HEK293 (cell line): Measurements from ENCODE around the gene ACAP1.
A peak's percentile ranks its signal among the peaks of the same experiment; 100 is the strongest.

Experiments
- CTCF ChIA-PET: fragments of 350-600 bp; formaldehyde crosslinking; extraction: SDS; loops from one replicate; lab custom pipeline; 2021; ENCODE audit warnings: antibody characterized with exemption; lab: Yijun Ruan, JAX
- POLR2A ChIA-PET: fragments of 300-600 bp; formaldehyde crosslinking; extraction: SDS; loops from one replicate; lab custom pipeline; 2020; ENCODE audit warnings: antibody characterized with exemption, inconsistent platforms; lab: Yijun Ruan, JAX
- H3K27ac ChIP-seq: fragments of 200-500 bp; sonication (Bioruptor generic); 2 replicates; pipeline ENCODE4 v1.5.1; 2014; ENCODE audit warnings: low read depth, low read length, control low read depth, inconsistent platforms; ENCODE audit errors: extremely low read depth
- H3K36me3 ChIP-seq, 2 experiments: fragments of 200-500 bp in 1 of 2; sonication (Bioruptor generic) in 1 of 2; 1 replicate in 1 of 2; 2 replicates in 1 of 2; pipeline ENCODE4 v1.5.1; 2014 to 2017; ENCODE audit warnings: inconsistent platforms in 2 of 2, low read length in 2 of 2; ENCODE audit not compliant: control insufficient read depth in 2 of 2, insufficient read depth in 1 of 2
- H3K4me1 ChIP-seq: fragments of 200-500 bp; sonication (Bioruptor generic); 2 replicates; pipeline ENCODE4 v1.5.1; 2014; ENCODE audit warnings: mild to moderate bottlenecking, low read length, inconsistent platforms; ENCODE audit not compliant: control insufficient read depth, insufficient read depth
- H3K4me3 ChIP-seq: 2 replicates; pipeline ENCODE4 v1.5.1; 2011; ENCODE audit warnings: low read depth, mild to moderate bottlenecking, control low read depth, low read length, moderate library complexity
- H3K9me3 ChIP-seq: fragments of 200-500 bp; sonication (Bioruptor generic); 2 replicates; pipeline ENCODE4 v1.5.1; 2014; ENCODE audit warnings: low read depth, low read length, inconsistent platforms; ENCODE audit not compliant: control insufficient read depth, insufficient read depth
- GLIS1 ChIP-seq: fragments of 450-650 bp; formaldehyde crosslinking; IDR thresholded peaks from 2 replicates; pipeline ENCODE4 v1.5.1; 2016; ENCODE audit warnings: missing biosample characterization, missing genetic modification characterization
- KLF8 ChIP-seq: fragments of 450-650 bp; formaldehyde crosslinking; IDR thresholded peaks from 2 replicates; pipeline ENCODE4 v1.5.1; 2016; ENCODE audit warnings: missing biosample characterization, missing genetic modification characterization
- PRDM1 ChIP-seq: fragments of 450-650 bp; formaldehyde crosslinking; IDR thresholded peaks from 2 replicates; pipeline ENCODE4; 2016; ENCODE audit warnings: missing biosample characterization, missing genetic modification characterization
- REPIN1 ChIP-seq: fragments of 450-650 bp; formaldehyde crosslinking; IDR thresholded peaks from 2 replicates; pipeline ENCODE4 v1.5.1; 2017; ENCODE audit warnings: missing biosample characterization, missing genetic modification characterization, low read depth
- SCRT2 ChIP-seq: fragments of 450-650 bp; formaldehyde crosslinking; IDR thresholded peaks from 2 replicates; pipeline ENCODE4 v1.5.1; 2016; ENCODE audit warnings: missing biosample characterization, missing genetic modification characterization
- ZBTB1 ChIP-seq: fragments of 450-650 bp; formaldehyde crosslinking; IDR thresholded peaks from 2 replicates; pipeline ENCODE4 v1.5.1; 2016; ENCODE audit warnings: missing biosample characterization, missing genetic modification characterization
- ZBTB20 ChIP-seq: fragments of 450-650 bp; formaldehyde crosslinking; IDR thresholded peaks from 2 replicates; pipeline ENCODE4 v1.5.1; 2016; ENCODE audit warnings: missing biosample characterization, missing genetic modification characterization
- ZBTB44 ChIP-seq: fragments of 450-650 bp; IDR thresholded peaks from 2 replicates; pipeline ENCODE4 v1.5.1; 2018; ENCODE audit warnings: missing biosample characterization, mild to moderate bottlenecking, missing genetic modification characterization
- ZEB2 ChIP-seq: fragments of 450-650 bp; formaldehyde crosslinking; IDR thresholded peaks from 2 replicates; pipeline ENCODE4 v1.5.1; 2016; ENCODE audit warnings: missing biosample characterization, missing genetic modification characterization
- ZFP41 ChIP-seq: fragments of 450-650 bp; formaldehyde crosslinking; IDR thresholded peaks from 2 replicates; pipeline ENCODE4 v1.5.1; 2016; ENCODE audit warnings: missing biosample characterization, missing genetic modification characterization, borderline replicate concordance
- ZNF114 ChIP-seq: fragments of 450-650 bp; formaldehyde crosslinking; IDR thresholded peaks from 2 replicates; pipeline ENCODE4 v1.5.0; 2017; ENCODE audit warnings: missing biosample characterization, missing genetic modification characterization
- ZNF211 ChIP-seq: fragments of 450-650 bp; formaldehyde crosslinking; IDR thresholded peaks from 2 replicates; pipeline ENCODE4 v1.5.1; 2016; ENCODE audit warnings: low read depth, missing biosample characterization, missing genetic modification characterization
- ZNF214 ChIP-seq: fragments of 450-650 bp; formaldehyde crosslinking; IDR thresholded peaks from 2 replicates; pipeline ENCODE4 v1.5.1; 2017; ENCODE audit warnings: missing biosample characterization, mild to moderate bottlenecking, missing genetic modification characterization, borderline replicate concordance
- ZNF280D ChIP-seq: fragments of 450-650 bp; formaldehyde crosslinking; IDR thresholded peaks from 2 replicates; pipeline ENCODE4 v1.5.1; 2016; ENCODE audit warnings: missing biosample characterization, missing genetic modification characterization
- ZNF335 ChIP-seq: fragments of 450-650 bp; formaldehyde crosslinking; conservative IDR thresholded peaks from 2 replicates; pipeline ENCODE4 v1.5.1; 2016; ENCODE audit warnings: missing biosample characterization, missing genetic modification characterization
- ZNF416 ChIP-seq: fragments of 450-650 bp; formaldehyde crosslinking; IDR thresholded peaks from 2 replicates; pipeline ENCODE4 v1.5.1; 2016; ENCODE audit warnings: missing biosample characterization, missing genetic modification characterization
- ZNF544 ChIP-seq: fragments of 450-650 bp; formaldehyde crosslinking; IDR thresholded peaks from 2 replicates; pipeline ENCODE4 v1.5.0; 2017; ENCODE audit warnings: missing biosample characterization, missing genetic modification characterization
- ZNF623 ChIP-seq: fragments of 450-650 bp; formaldehyde crosslinking; IDR thresholded peaks from 2 replicates; pipeline ENCODE4 v1.5.1; 2016; ENCODE audit warnings: missing biosample characterization, missing genetic modification characterization
- ZNF660 ChIP-seq: fragments of 450-650 bp; IDR thresholded peaks from 2 replicates; pipeline ENCODE4 v1.5.1; 2018; ENCODE audit warnings: missing biosample characterization, mild to moderate bottlenecking, missing genetic modification characterization
- ZNF707 ChIP-seq: fragments of 450-650 bp; formaldehyde crosslinking; IDR thresholded peaks from 2 replicates; pipeline ENCODE4 v1.5.1; 2016; ENCODE audit warnings: missing biosample characterization, missing genetic modification characterization
- TF ChIP-seq, protein P1 (sequence below): fragments of 450-650 bp; formaldehyde crosslinking; IDR thresholded peaks from 2 replicates; pipeline ENCODE4 v1.5.1; 2016; ENCODE audit warnings: missing biosample characterization, missing genetic modification characterization
- TF ChIP-seq, protein P2 (sequence below): fragments of 450-650 bp; formaldehyde crosslinking; IDR thresholded peaks from 2 replicates; pipeline ENCODE4 v1.5.1; 2016; ENCODE audit warnings: missing biosample characterization, missing genetic modification characterization, borderline replicate concordance
- TF ChIP-seq, protein P3 (sequence below): fragments of 450-650 bp; formaldehyde crosslinking; IDR thresholded peaks from 2 replicates; pipeline ENCODE4 v1.5.1; 2016; ENCODE audit warnings: missing biosample characterization, missing genetic modification characterization
- TF ChIP-seq, protein P4 (sequence below): fragments of 450-650 bp; formaldehyde crosslinking; conservative IDR thresholded peaks from 2 replicates; pipeline ENCODE4 v1.5.1; 2016; ENCODE audit warnings: low read depth, missing biosample characterization, missing genetic modification characterization

Gene ACAP1

DNA sequence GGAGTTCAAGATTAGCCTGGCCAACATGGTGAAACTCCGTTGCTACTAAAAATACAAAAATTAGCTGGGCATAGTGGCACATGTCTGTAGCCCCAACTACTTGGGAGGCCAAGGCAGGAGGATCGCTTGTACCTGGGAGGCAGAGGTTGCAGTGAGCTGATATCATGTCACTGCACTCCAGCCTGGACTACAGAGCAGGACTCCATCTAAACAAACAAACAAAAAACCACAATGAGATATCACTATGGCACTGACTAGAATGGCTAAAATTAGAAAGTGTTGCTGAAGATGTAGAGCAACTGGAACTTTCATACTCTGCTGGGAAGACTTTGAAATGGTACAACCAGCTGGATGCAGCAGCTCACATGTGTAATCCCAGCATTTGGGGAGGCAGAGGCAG, 38.0 kb downstream of the ACAP1 start:
- Histone ChIP-seq H3K4me1 (no peaks in the 10 kb centered on the region), H3K9me3 (no peaks in the 10 kb centered on the region), H3K4me3 (no peak overlapping the region), H3K27ac (no peak overlapping the region), H3K36me3 (no peaks in the 10 kb centered on the region)
- ChIA-PET CTCF (interaction anchor here (2.4 kb wide), 1 partner anchor 18 kb away, joined by 21 read pairs; the partner anchor contains the start of gene TMEM95), POLR2A (no interaction called here)
- TF ChIP-seq, protein P1, sequence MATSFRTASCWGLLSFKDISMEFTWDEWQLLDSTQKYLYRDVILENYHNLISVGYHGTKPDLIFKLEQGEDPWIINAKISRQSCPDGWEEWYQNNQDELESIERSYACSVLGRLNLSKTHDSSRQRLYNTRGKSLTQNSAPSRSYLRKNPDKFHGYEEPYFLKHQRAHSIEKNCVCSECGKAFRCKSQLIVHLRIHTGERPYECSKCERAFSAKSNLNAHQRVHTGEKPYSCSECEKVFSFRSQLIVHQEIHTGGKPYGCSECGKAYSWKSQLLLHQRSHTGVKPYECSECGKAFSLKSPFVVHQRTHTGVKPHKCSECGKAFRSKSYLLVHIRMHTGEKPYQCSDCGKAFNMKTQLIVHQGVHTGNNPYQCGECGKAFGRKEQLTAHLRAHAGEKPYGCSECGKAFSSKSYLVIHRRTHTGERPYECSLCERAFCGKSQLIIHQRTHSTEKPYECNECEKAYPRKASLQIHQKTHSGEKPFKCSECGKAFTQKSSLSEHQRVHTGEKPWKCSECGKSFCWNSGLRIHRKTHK (tag by site-specific recombination) = no peak
- no peak for TF ChIP-seq ZNF114
- TF ChIP-seq PRDM1 (tag by site-specific recombination) = no peak
- TF ChIP-seq, protein P2, sequence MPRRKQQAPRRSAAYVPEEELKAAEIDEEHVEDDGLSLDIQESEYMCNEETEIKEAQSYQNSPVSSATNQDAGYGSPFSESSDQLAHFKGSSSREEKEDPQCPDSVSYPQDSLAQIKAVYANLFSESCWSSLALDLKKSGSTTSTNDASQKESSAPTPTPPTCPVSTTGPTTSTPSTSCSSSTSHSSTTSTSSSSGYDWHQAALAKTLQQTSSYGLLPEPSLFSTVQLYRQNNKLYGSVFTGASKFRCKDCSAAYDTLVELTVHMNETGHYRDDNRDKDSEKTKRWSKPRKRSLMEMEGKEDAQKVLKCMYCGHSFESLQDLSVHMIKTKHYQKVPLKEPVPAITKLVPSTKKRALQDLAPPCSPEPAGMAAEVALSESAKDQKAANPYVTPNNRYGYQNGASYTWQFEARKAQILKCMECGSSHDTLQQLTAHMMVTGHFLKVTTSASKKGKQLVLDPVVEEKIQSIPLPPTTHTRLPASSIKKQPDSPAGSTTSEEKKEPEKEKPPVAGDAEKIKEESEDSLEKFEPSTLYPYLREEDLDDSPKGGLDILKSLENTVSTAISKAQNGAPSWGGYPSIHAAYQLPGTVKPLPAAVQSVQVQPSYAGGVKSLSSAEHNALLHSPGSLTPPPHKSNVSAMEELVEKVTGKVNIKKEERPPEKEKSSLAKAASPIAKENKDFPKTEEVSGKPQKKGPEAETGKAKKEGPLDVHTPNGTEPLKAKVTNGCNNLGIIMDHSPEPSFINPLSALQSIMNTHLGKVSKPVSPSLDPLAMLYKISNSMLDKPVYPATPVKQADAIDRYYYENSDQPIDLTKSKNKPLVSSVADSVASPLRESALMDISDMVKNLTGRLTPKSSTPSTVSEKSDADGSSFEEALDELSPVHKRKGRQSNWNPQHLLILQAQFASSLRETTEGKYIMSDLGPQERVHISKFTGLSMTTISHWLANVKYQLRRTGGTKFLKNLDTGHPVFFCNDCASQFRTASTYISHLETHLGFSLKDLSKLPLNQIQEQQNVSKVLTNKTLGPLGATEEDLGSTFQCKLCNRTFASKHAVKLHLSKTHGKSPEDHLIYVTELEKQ (tag by site-specific recombination) = no peak
- TF ChIP-seq GLIS1 (tag by site-specific recombination) = peak; percentile 51
- TF ChIP-seq ZBTB20 (tag by site-specific recombination) = no peak
- TF ChIP-seq ZBTB44 (tag by site-specific recombination) = no peak
- TF ChIP-seq, protein P3, sequence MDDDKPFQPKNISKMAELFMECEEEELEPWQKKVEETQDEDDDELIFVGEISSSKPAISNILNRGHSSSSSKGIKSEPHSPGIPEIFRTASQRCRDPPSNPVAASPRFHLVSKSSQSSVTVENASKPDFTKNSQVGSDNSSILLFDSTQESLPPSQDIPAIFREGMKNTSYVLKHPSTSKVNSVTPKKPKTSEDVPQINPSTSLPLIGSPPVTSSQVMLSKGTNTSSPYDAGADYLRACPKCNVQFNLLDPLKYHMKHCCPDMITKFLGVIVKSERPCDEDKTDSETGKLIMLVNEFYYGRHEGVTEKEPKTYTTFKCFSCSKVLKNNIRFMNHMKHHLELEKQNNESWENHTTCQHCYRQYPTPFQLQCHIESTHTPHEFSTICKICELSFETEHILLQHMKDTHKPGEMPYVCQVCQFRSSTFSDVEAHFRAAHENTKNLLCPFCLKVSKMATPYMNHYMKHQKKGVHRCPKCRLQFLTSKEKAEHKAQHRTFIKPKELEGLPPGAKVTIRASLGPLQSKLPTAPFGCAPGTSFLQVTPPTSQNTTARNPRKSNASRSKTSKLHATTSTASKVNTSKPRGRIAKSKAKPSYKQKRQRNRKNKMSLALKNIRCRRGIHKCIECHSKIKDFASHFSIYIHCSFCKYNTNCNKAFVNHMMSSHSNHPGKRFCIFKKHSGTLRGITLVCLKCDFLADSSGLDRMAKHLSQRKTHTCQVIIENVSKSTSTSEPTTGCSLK (tag by site-specific recombination) = no peak
- TF ChIP-seq ZNF211 (tag by site-specific recombination) = no peak
- TF ChIP-seq ZNF335 = no peak
- TF ChIP-seq ZNF280D (tag by site-specific recombination) = peak; percentile 50; the same call in 1 of the 2 replicates
- no peak for TF ChIP-seq ZNF416 (tag by site-specific recombination)
- no peak for TF ChIP-seq ZNF544
- no peak for TF ChIP-seq SCRT2 (tag by site-specific recombination)
- no peak for TF ChIP-seq ZFP41
- TF ChIP-seq REPIN1 (tag by site-specific recombination) = no peak
- TF ChIP-seq ZBTB1 (tag by site-specific recombination) = no peak
- no peak for TF ChIP-seq ZNF660 (tag by site-specific recombination)
- TF ChIP-seq ZNF214 (tag by site-specific recombination) = no peak
- no peak for TF ChIP-seq ZNF623 (tag by site-specific recombination)
- TF ChIP-seq ZEB2 (tag by site-specific recombination) = no peak
- TF ChIP-seq KLF8 = 0 out of 2 replicates have a peak, but pooled peaks have one; percentile 27
- TF ChIP-seq ZNF707 (tag by site-specific recombination) = no peak
- TF ChIP-seq, protein P4, sequence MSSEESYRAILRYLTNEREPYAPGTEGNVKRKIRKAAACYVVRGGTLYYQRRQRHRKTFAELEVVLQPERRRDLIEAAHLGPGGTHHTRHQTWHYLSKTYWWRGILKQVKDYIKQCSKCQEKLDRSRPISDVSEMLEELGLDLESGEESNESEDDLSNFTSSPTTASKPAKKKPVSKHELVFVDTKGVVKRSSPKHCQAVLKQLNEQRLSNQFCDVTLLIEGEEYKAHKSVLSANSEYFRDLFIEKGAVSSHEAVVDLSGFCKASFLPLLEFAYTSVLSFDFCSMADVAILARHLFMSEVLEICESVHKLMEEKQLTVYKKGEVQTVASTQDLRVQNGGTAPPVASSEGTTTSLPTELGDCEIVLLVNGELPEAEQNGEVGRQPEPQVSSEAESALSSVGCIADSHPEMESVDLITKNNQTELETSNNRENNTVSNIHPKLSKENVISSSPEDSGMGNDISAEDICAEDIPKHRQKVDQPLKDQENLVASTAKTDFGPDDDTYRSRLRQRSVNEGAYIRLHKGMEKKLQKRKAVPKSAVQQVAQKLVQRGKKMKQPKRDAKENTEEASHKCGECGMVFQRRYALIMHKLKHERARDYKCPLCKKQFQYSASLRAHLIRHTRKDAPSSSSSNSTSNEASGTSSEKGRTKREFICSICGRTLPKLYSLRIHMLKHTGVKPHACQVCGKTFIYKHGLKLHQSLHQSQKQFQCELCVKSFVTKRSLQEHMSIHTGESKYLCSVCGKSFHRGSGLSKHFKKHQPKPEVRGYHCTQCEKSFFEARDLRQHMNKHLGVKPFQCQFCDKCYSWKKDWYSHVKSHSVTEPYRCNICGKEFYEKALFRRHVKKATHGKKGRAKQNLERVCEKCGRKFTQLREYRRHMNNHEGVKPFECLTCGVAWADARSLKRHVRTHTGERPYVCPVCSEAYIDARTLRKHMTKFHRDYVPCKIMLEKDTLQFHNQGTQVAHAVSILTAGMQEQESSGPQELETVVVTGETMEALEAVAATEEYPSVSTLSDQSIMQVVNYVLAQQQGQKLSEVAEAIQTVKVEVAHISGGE (tag by site-specific recombination) = no peak
